Measurements from ENCODE around the gene HID1. TPM values are rescaled to one million over a fixed set of nuclear protein-coding genes. Genes with fewer than 3 reads are reported as not detected.

Gene HID1
- total and polyA plus RNA-seq, 2 of the 4 experiments (the other 2 are of a cell fraction): 0.18 to 1.7 TPM

GRCh38 chr17:74903034-74903433 lies 69.5 kb downstream of the HID1 start:
- Histone ChIP-seq H3K4me3 (ENCODE audit: insufficient read depth, low read depth, low read length) (no peak overlapping the region), H3K4me2 (ENCODE audit: low read depth, low read length) (no peak overlapping the region), H2AFZ (replicated peaks; ENCODE audit: low read length, poor library complexity) (no peak overlapping the region), H3K9ac (ENCODE audit: low read depth, low read length) (no peak overlapping the region), H3K18ac (ENCODE audit: low read depth, low read length) (no peak overlapping the region), H3K14ac (replicated peaks; ENCODE audit: low read depth, low read length) (no peak overlapping the region), H3K27me3 (ENCODE audit: control insufficient read depth, insufficient read depth, low read length) (peaks cover 38% of the 10 kb centered on the region), H3K4me1 (ENCODE audit: control insufficient read depth, insufficient read depth, low read length) (no peaks in the 10 kb centered on the region), H2AK9ac (replicated peaks; ENCODE audit: low read depth, low read length, poor library complexity) (no peak overlapping the region), H3K4ac (ENCODE audit: low read depth, low read length) (no peak overlapping the region), H4K20me1 (ENCODE audit: insufficient read depth, low read length) (no peaks in the 10 kb centered on the region), H2BK5ac (ENCODE audit: low read depth, low read length, poor library complexity, severe bottlenecking) (no peak overlapping the region), H3K56ac (ENCODE audit: extremely low read depth, insufficient read depth, low read length) (no peak overlapping the region), H3K9me3 (ENCODE audit: control insufficient read depth, insufficient read depth, low read length) (no peaks in the 10 kb centered on the region), H2BK120ac (ENCODE audit: low read depth, low read length) (no peak overlapping the region), H3K23ac (ENCODE audit: low read depth, low read length) (no peak overlapping the region), H4K8ac (ENCODE audit: low read depth in 2 of 2, low read length in 2 of 2) (no peak overlapping the region), H3K79me1 (ENCODE audit: low read depth in 1 of 2, low read length in 2 of 2) (no peaks in the 10 kb centered on the region), H4K91ac (ENCODE audit: insufficient read depth, low read depth, low read length) (no peak overlapping the region), H3K36me3 (ENCODE audit: control insufficient read depth, insufficient read depth, low read length) (no peaks in the 10 kb centered on the region), H2BK15ac (ENCODE audit: low read depth, low read length) (no peak overlapping the region), H2AK5ac (ENCODE audit: low read depth, low read length) (no peak overlapping the region), H3K9me1 (ENCODE audit: insufficient read depth, low read length) (no peaks in the 10 kb centered on the region), H4K5ac (ENCODE audit: low read depth, low read length) (no peak overlapping the region), H3K27ac (ENCODE audit: insufficient read depth, low read length) (no peak overlapping the region), H2BK20ac (ENCODE audit: low read depth, low read length) (no peak overlapping the region)
- TF ChIP-seq RAD21 (IDR thresholded peaks at IDR 0.05; ENCODE audit: low read length) (no peak), MAZ (IDR thresholded peaks at IDR 0.05; ENCODE audit: borderline replicate concordance, low read depth, low read length) (no peak), BHLHE40 (IDR thresholded peaks at IDR 0.05; ENCODE audit: low read depth, low read length) (no peak), POLR2A (IDR thresholded peaks at IDR 0.05; ENCODE audit: low read depth, low read length) (no peak), MAFK (IDR thresholded peaks at IDR 0.05; ENCODE audit: low read depth, low read length) (no peak), ELK1 (IDR thresholded peaks at IDR 0.05; ENCODE audit: borderline replicate concordance, low read depth, low read length) (no peak), USF2 (IDR thresholded peaks at IDR 0.05; ENCODE audit: low read depth, low read length) (no peak), RCOR1 (IDR thresholded peaks at IDR 0.05; ENCODE audit: insufficient replicate concordance, low read length) (no peak), SMC3 (IDR thresholded peaks at IDR 0.05; ENCODE audit: low read depth, low read length) (no peak), FOS (IDR thresholded peaks at IDR 0.05; ENCODE audit: low read depth, low read length) (no peak), CTCF (conservative IDR thresholded peaks at IDR 0.05; ENCODE audit: low read depth, low read length) (no peak), RFX5 (IDR thresholded peaks at IDR 0.05; ENCODE audit: low read depth, low read length) (no peak), MXI1 (IDR thresholded peaks at IDR 0.05; ENCODE audit: borderline replicate concordance, low read depth, low read length) (no peak), NFE2L2 (IDR thresholded peaks at IDR 0.05; ENCODE audit: low read depth, low read length) (no peak), CEBPB (IDR thresholded peaks at IDR 0.05; ENCODE audit: low read depth, low read length) (no peak), CHD1 (IDR thresholded peaks at IDR 0.05; ENCODE audit: low read depth, low read length) (no peak)
- in situ Hi-C loops (cut with MboI; ENCODE audit: low sequenced_read_pairs): no loop called here
- DNase-seq (no peak), ATAC-seq (ENCODE audit: low read depth) (no peak)
- ChIA-PET POLR2A (ENCODE audit: unreplicated experiment) (no interaction called here), CTCF (no interaction called here)
- intact Hi-C loops (cut with micrococcal nuclease): no loop called here
- dilution Hi-C loops (cut with HindIII; ENCODE audit: low sequenced_read_pairs, unreplicated experiment): no loop called here
- BruUV-seq (replicated peaks): no TSS peak
- WGBS, 2 experiments (ENCODE audit: extremely low coverage in 2 of 2, insufficient read length in 1 of 2): 50% methylated on average over 1 of the region's 9 CpGs; no CpG with 5 or more reads in 1 of the 2 experiments
